Endothelial cell of umbilical vein (primary cell): ENCODE measurements around the gene RTN4IP1. TPM values are rescaled to one million over a fixed set of nuclear protein-coding genes. Genes with fewer than 3 reads are reported as not detected.

Experiments
- BruUV-seq: library from RNA; stranded (reverse); fragments of 400-500 nt; replicated peaks from 2 replicates; lab custom pipeline; 2021; lab: Mats Ljungman, UMichigan
- CTCF ChIA-PET: fragments of 300-600, 350-600 bp; sonication (Branson Sonifier 250); formaldehyde crosslinking; loops from one replicate; lab custom pipeline; 2021; ENCODE audit warnings: antibody characterized with exemption, inconsistent platforms; lab: Charles Lee
- POLR2A ChIA-PET: fragments of 300-600, 350-600 bp; sonication (Branson Sonifier 250); formaldehyde crosslinking; loops from one replicate; lab custom pipeline; 2021; ENCODE audit warnings: antibody characterized with exemption, inconsistent platforms; lab: Charles Lee
- DNase-seq: peaks from one replicate; pipeline ENCODE4 v3.0.0-alpha.2; 2011; ENCODE audit warnings: low read depth, low spot score
- FAIRE-seq: peaks from 2 replicates; lab custom pipeline; 2011; peaks lifted over from hg19 to GRCh38; lab: Jason Lieb, UNC
- H2AFZ ChIP-seq: 2 replicates; pipeline ENCODE4 v1.6.0; 2012; ENCODE audit warnings: low read depth, low read length, control low read depth, inconsistent platforms
- H3K27ac ChIP-seq: 2 replicates; pipeline ENCODE4 v1.5.1; 2011; ENCODE audit warnings: low read depth, mild to moderate bottlenecking, control low read depth, low read length, moderate library complexity; ENCODE audit not compliant: insufficient read depth
- H3K27me3 ChIP-seq, 2 experiments: 2 replicates each; pipeline versions ENCODE4 v1.6.0 to v1.6.1; 2011; ENCODE audit warnings: low read length in 2 of 2, mixed read lengths in 1 of 2; ENCODE audit not compliant: control insufficient read depth in 2 of 2, insufficient read depth in 2 of 2
- H3K36me3 ChIP-seq, 2 experiments: 2 replicates in 1 of 2; 3 replicates in 1 of 2; pipeline ENCODE4 v1.5.1; 2011; ENCODE audit warnings: low read length in 2 of 2, mild to moderate bottlenecking in 1 of 2, moderate library complexity in 1 of 2; ENCODE audit not compliant: control insufficient read depth in 2 of 2, insufficient read depth in 2 of 2; ENCODE audit errors: extremely low read depth in 1 of 2
- H3K4me1 ChIP-seq: 3 replicates; pipeline ENCODE4 v1.5.1; 2011; ENCODE audit warnings: mild to moderate bottlenecking, low read length; ENCODE audit not compliant: control insufficient read depth, insufficient read depth; ENCODE audit errors: extremely low read depth
- H3K4me2 ChIP-seq: 2 replicates; pipeline ENCODE4 v1.6.1; 2011; ENCODE audit warnings: low read length, control low read depth, mixed read lengths; ENCODE audit not compliant: insufficient read depth
- H3K4me3 ChIP-seq, 3 experiments: fragments of 200-600 bp in 1 of 3; sonication (generic), shearing (Covaris generic) in 1 of 3; replicated peaks in 1 of 3; 2 replicates each; pipeline ENCODE4 v1.5.1; 2011 to 2016; ENCODE audit warnings: control low read depth in 3 of 3, low read length in 3 of 3, mild to moderate bottlenecking in 2 of 3, inconsistent platforms in 1 of 3, low read depth in 1 of 3, moderate library complexity in 1 of 3; ENCODE audit not compliant: insufficient read depth in 1 of 3
- H3K79me2 ChIP-seq: 2 replicates; pipeline ENCODE4 v1.6.0; 2012; ENCODE audit warnings: low read length, inconsistent platforms; ENCODE audit not compliant: control insufficient read depth, insufficient read depth
- H3K9ac ChIP-seq: replicated peaks from 2 replicates; pipeline ENCODE3; 2011; ENCODE audit warnings: low read length, control low read depth; ENCODE audit not compliant: insufficient read depth; ENCODE audit errors: extremely low read depth
- H3K9me1 ChIP-seq: replicated peaks from 3 replicates; pipeline ENCODE4 v1.6.0; 2011; ENCODE audit warnings: mild to moderate bottlenecking, low read length; ENCODE audit not compliant: control insufficient read depth, insufficient read depth; ENCODE audit errors: extremely low read depth
- H3K9me3 ChIP-seq: replicated peaks from 2 replicates; pipeline ENCODE4 v1.5.1; 2012; ENCODE audit warnings: low read length, inconsistent platforms; ENCODE audit not compliant: control insufficient read depth, insufficient read depth
- H4K20me1 ChIP-seq: replicated peaks from 2 replicates; pipeline ENCODE3; 2011; ENCODE audit warnings: mild to moderate bottlenecking, low read length; ENCODE audit not compliant: control insufficient read depth, insufficient read depth; ENCODE audit errors: extremely low read depth
- EZH2 ChIP-seq: IDR thresholded peaks from 2 replicates; pipeline ENCODE4 v1.6.1; 2012; ENCODE audit warnings: borderline replicate concordance, low read depth, mild to moderate bottlenecking, moderate library complexity, low read length, inconsistent platforms; ENCODE audit not compliant: severe bottlenecking
- FOS ChIP-seq: IDR thresholded peaks from 2 replicates; pipeline ENCODE4 v1.6.1; 2011; ENCODE audit warnings: mild to moderate bottlenecking, low read length, moderate library complexity, borderline replicate concordance; ENCODE audit not compliant: insufficient read depth
- GATA2 ChIP-seq: IDR thresholded peaks from 2 replicates; pipeline ENCODE4 v1.7.0; 2011; ENCODE audit warnings: low read depth, mild to moderate bottlenecking, moderate library complexity, mixed read lengths, low read length; ENCODE audit not compliant: insufficient read length, insufficient read depth
- JUN ChIP-seq: IDR thresholded peaks from 2 replicates; pipeline ENCODE4 v1.6.1; 2011; ENCODE audit warnings: borderline replicate concordance, low read depth; ENCODE audit not compliant: insufficient read length, insufficient read depth
- MAX ChIP-seq: IDR thresholded peaks from 2 replicates; pipeline ENCODE4 v1.6.1; 2011; ENCODE audit not compliant: insufficient read depth, insufficient read length
- MYC ChIP-seq: IDR thresholded peaks from one replicate; pipeline ENCODE4 v1.6.1; 2011; ENCODE audit warnings: mild to moderate bottlenecking, low read depth, low read length
- POLR2A ChIP-seq: IDR thresholded peaks from 2 replicates; pipeline ENCODE4 v1.6.1; 2012; ENCODE audit warnings: low read depth, mild to moderate bottlenecking, control low read depth, low read length
- POLR2AphosphoS5 ChIP-seq: IDR thresholded peaks from 2 replicates; pipeline ENCODE4 v1.6.1; 2012; ENCODE audit warnings: low read depth, mild to moderate bottlenecking, control low read depth, low read length, moderate library complexity; ENCODE audit not compliant: insufficient read depth
- dilution Hi-C: fragments of 300-500 bp; cut with MboI; formaldehyde crosslinking; loops from one replicate; pipeline ENCODE4 v1.15.0; 2019; ENCODE audit warnings: low sequenced_read_pairs; ENCODE audit not compliant: extremely low pct_ligation_motif_present
- intact Hi-C: fragments of 100-400 bp; cut with micrococcal nuclease; formaldehyde crosslinking; loops from one replicate; pipeline ENCODE4 v1.10.0; 2022
- polyA plus RNA-seq, 4 experiments: library from polyadenylated mRNA; depleted of rRNA in 3 of 4; stranded (reverse) in 3 of 4; unstranded in 1 of 4; fragments of >200 nt; gene quantifications; 2 replicates each; pipeline versions ENCODE4 v1.2.1 to v1.2.3, GENCODE V29; 2011 to 2012; ENCODE audit warnings: missing spikeins in 1 of 4
- total RNA-seq: library from RNA; stranded (reverse); gene quantifications from 2 replicates; pipeline ENCODE4 v1.2.3, GENCODE V29; 2021
- TF ChIP-seq, protein P1 (sequence below), 2 donors: IDR thresholded peaks; 1 replicate in 1 of 2; 2 replicates in 1 of 2; pipeline ENCODE4 v1.5.1; 2011; ENCODE audit warnings: low read length in 2 of 2, mild to moderate bottlenecking in 2 of 2, moderate library complexity in 2 of 2, control low read depth in 1 of 2, inconsistent platforms in 1 of 2, low read depth in 1 of 2; ENCODE audit not compliant: insufficient read depth in 1 of 2; ENCODE audit errors: extremely low read depth in 1 of 2

RTN4IP1 gene
- total and polyA plus RNA-seq, 2 donors (not counting 3 experiments of a cell fraction or from before 2014, with no cell fraction given): 3.9 to 5.4 TPM

- TF ChIP-seq GATA2: no peak
- no peak for TF ChIP-seq JUN
- TF ChIP-seq MYC: no peak
- no peak for TF ChIP-seq POLR2AphosphoS5
- no peak for TF ChIP-seq POLR2A
- TF ChIP-seq FOS: no peak
- no peak for TF ChIP-seq MAX
- TF ChIP-seq, protein P1, sequence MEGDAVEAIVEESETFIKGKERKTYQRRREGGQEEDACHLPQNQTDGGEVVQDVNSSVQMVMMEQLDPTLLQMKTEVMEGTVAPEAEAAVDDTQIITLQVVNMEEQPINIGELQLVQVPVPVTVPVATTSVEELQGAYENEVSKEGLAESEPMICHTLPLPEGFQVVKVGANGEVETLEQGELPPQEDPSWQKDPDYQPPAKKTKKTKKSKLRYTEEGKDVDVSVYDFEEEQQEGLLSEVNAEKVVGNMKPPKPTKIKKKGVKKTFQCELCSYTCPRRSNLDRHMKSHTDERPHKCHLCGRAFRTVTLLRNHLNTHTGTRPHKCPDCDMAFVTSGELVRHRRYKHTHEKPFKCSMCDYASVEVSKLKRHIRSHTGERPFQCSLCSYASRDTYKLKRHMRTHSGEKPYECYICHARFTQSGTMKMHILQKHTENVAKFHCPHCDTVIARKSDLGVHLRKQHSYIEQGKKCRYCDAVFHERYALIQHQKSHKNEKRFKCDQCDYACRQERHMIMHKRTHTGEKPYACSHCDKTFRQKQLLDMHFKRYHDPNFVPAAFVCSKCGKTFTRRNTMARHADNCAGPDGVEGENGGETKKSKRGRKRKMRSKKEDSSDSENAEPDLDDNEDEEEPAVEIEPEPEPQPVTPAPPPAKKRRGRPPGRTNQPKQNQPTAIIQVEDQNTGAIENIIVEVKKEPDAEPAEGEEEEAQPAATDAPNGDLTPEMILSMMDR (IDR thresholded peaks at IDR 0.05; ENCODE audit: extremely low read depth in 1 of 2, insufficient read depth in 1 of 2, low read depth in 1 of 2, low read length in 2 of 2): no peak
- TF ChIP-seq EZH2: no peak
- H3K9me3 ChIP-seq: no peaks in the 10 kb centered on the region
- H4K20me1 ChIP-seq: no peaks in the 10 kb centered on the region
- dilution Hi-C loops: no loop called here
- POLR2A ChIA-PET: no interaction called here
- no peaks in the 10 kb centered on the region for H3K36me3 ChIP-seq
- H3K9me1 ChIP-seq: no peaks in the 10 kb centered on the region
- no peak overlapping the region for H3K4me3 ChIP-seq
- FAIRE-seq: no peak
- no peak overlapping the region for H3K9ac ChIP-seq
- peaks cover 7% of the 10 kb centered on the region for H3K4me1 ChIP-seq
- no peak for DNase-seq
- no peak overlapping the region for H3K4me2 ChIP-seq
- BruUV-seq: no TSS peak
- CTCF ChIA-PET: interaction anchor here (0.8 to 3.3 kb wide), 3 partner anchors 8 to 12 kb away, joined by 3 to 11 read pairs (median 5); no protein-coding TSS in a partner anchor
- H3K79me2 ChIP-seq: no peaks in the 10 kb centered on the region
- intact Hi-C loops: no loop called here
- H3K27ac ChIP-seq: no peak overlapping the region
- no peak overlapping the region for H2AFZ ChIP-seq
- H3K27me3 ChIP-seq: no peaks in the 10 kb centered on the region
These were observed 11.0 kb downstream of the RTN4IP1 start for GRCh38 chr6:106618324-106618723.
